Colonic mucosa (tissue), 4 donors: Measurements from ENCODE around the gene RGS18. TPM values are rescaled to one million over a fixed set of nuclear protein-coding genes. Genes with fewer than 3 reads are reported as not detected.
"Not testable (repeated sequence)": the region's sequence is repeated elsewhere in the genome, so short reads cannot be mapped to it uniquely, and the experiment has no call there.

ENCODE experiments used
- DNase-seq: peaks from one replicate; pipeline ENCODE4 v3.0.0-alpha.2; 2020
- H3K27ac ChIP-seq: fragments of 200-600 bp; one replicate; pipeline ENCODE4 v1.8.0; 2021
- H3K27me3 ChIP-seq: fragments of 200-600 bp; one replicate; pipeline ENCODE4 v1.8.0; 2021
- H3K36me3 ChIP-seq: fragments of 200-600 bp; one replicate; pipeline ENCODE4 v1.8.0; 2021
- H3K4me1 ChIP-seq: fragments of 200-600 bp; one replicate; pipeline ENCODE4 v1.8.0; 2021; ENCODE audit warnings: mild to moderate bottlenecking
- H3K4me3 ChIP-seq: fragments of 200-600 bp; one replicate; pipeline ENCODE4 v1.8.0; 2021
- H3K9ac ChIP-seq, 2 donors: one replicate each; pipeline ENCODE4 v1.7.0; 2013; ENCODE audit warnings: control low read depth in 2 of 2, low read depth in 2 of 2, low read length in 2 of 2
- H3K9me3 ChIP-seq: fragments of 200-600 bp; one replicate; pipeline ENCODE4 v1.8.0; 2021
- CTCF ChIP-seq: fragments of 200-600 bp; IDR thresholded peaks from one replicate; pipeline ENCODE4 v1.8.0; 2022; ENCODE audit warnings: antibody characterized with exemption, mild to moderate bottlenecking
- intact Hi-C: fragments of 100-400 bp; cut with DNase I; formaldehyde crosslinking; loops from one replicate; pipeline ENCODE4 v1.14.1; 2022
- total RNA-seq, 2 donors: library from RNA; stranded (reverse); fragmentation: NEBNext Ultra II Directional in 1 of 2; extraction: Animal tissue kit (Norgen Biotek cat#: 25700) in 1 of 2; gene quantifications; one replicate each; pipeline ENCODE4 v1.2.1, GENCODE V29; 2021
- donor health status: healthy.
- donor health status: DM: no; HTN: no; CAD: no.
- donor health status: DM: no; HTN: no; CAD: no.

Gene RGS18
- total RNA-seq, 2 donors from 2014 or later, result 0.42 to 2.1 TPM

- DNase-seq, result no peak
These were observed 3.7 kb downstream of the RGS18 start for GRCh38 chr1:192161976-192162375.

GRCh38 chr1:192162376-192162775, 4.1 kb downstream of the RGS18 start:
- Histone ChIP-seq H3K4me3 (no peak overlapping the region), H3K36me3 (no peaks in the 10 kb centered on the region), H3K27me3 (no peaks in the 10 kb centered on the region), H3K27ac (no peak overlapping the region), H3K9me3 (no peaks in the 10 kb centered on the region), H3K4me1 (no peaks in the 10 kb centered on the region), H3K9ac (no peak overlapping the region)
- TF ChIP-seq CTCF, result no peak
- intact Hi-C loops, result no loop called here
- no peak for DNase-seq

More at GRCh38 chr1:192161976-192162375, 3.7 kb downstream of the RGS18 start:
- no peaks in the 10 kb centered on the region for H3K27me3 ChIP-seq
- H3K4me1 ChIP-seq, result no peaks in the 10 kb centered on the region
- no peak for TF ChIP-seq CTCF
- intact Hi-C loops, result no loop called here
- no peak overlapping the region for H3K27ac ChIP-seq
- H3K9me3 ChIP-seq, result no peaks in the 10 kb centered on the region
- H3K36me3 ChIP-seq, result no peaks in the 10 kb centered on the region
- no peak overlapping the region for H3K9ac ChIP-seq
- H3K4me3 ChIP-seq, result no peak overlapping the region

- intact Hi-C loops, result not testable (repeated sequence)
These were observed 6.7 kb downstream of the RGS18 start for GRCh38 chr1:192165002-192165401.

GRCh38 chr1:192167011-192167410, 8.7 kb downstream of the RGS18 start:
- H3K27ac ChIP-seq, result no peak overlapping the region
- H3K9me3 ChIP-seq, result no peaks in the 10 kb centered on the region
- DNase-seq, result no peak
- H3K27me3 ChIP-seq, result no peaks in the 10 kb centered on the region
- H3K4me1 ChIP-seq, result no peaks in the 10 kb centered on the region
- no peaks in the 10 kb centered on the region for H3K36me3 ChIP-seq
- no peak for TF ChIP-seq CTCF
- no peak overlapping the region for H3K9ac ChIP-seq
- no peak overlapping the region for H3K4me3 ChIP-seq
- intact Hi-C loops, result no loop called here

More at GRCh38 chr1:192165002-192165401, 6.7 kb downstream of the RGS18 start:
- not testable (repeated sequence) for H3K27ac ChIP-seq, H3K36me3 ChIP-seq, H3K9me3 ChIP-seq, H3K27me3 ChIP-seq, H3K4me3 ChIP-seq, H3K4me1 ChIP-seq, H3K9ac ChIP-seq, DNase-seq

- no peaks in the 10 kb centered on the region for H3K4me1 ChIP-seq
- no peak overlapping the region for H3K27ac ChIP-seq
- H3K36me3 ChIP-seq, result no peaks in the 10 kb centered on the region
- H3K4me3 ChIP-seq, result no peak overlapping the region
- DNase-seq, result no peak
- intact Hi-C loops, result no loop called here
- H3K9ac ChIP-seq, result no peak overlapping the region
- H3K9me3 ChIP-seq, result no peaks in the 10 kb centered on the region
- no peaks in the 10 kb centered on the region for H3K27me3 ChIP-seq
- no peak for TF ChIP-seq CTCF
These were observed 9.8 kb downstream of the RGS18 start for GRCh38 chr1:192167911-192168700.

GRCh38 chr1:192168964-192169363, 10.7 kb downstream of the RGS18 start:
- H3K27me3 ChIP-seq, result no peaks in the 10 kb centered on the region
- H3K9ac ChIP-seq, result no peak overlapping the region
- no peaks in the 10 kb centered on the region for H3K36me3 ChIP-seq
- H3K4me3 ChIP-seq, result no peak overlapping the region
- DNase-seq, result no peak
- no peak for TF ChIP-seq CTCF
- no peaks in the 10 kb centered on the region for H3K9me3 ChIP-seq
- H3K27ac ChIP-seq, result no peak overlapping the region
- no peaks in the 10 kb centered on the region for H3K4me1 ChIP-seq
- intact Hi-C loops, result no loop called here
